ENCODE data around the gene TOMM70. TPM values are rescaled to one million over a fixed set of nuclear protein-coding genes. Genes with fewer than 3 reads are reported as not detected.

TOMM70 gene
- total and polyA plus RNA-seq, 10 of the 15 experiments (the other 5 are each of a cell fraction or from before 2014, with no cell fraction given), result 12.7 to 64.1 (median 41.3) TPM

GRCh38 chr3:100396967-100397366, 3.9 kb downstream of the TOMM70 start:
- 97% methylated on average over 2 of the region's 2 CpGs for WGBS (ENCODE audit: insufficient coverage, insufficient replicate concordance, low lambda C conversion rate, missing lambda C conversion rate)
- Histone ChIP-seq H3K4me3 (0 out of 2 replicates have a peak overlapping the region, but pooled peaks have one; percentile 14), H3K27ac (ENCODE audit: control insufficient read depth, insufficient read depth) (no peak overlapping the region), H4K20me1 (ENCODE audit: control insufficient read depth, insufficient read depth) (no peaks in the 10 kb centered on the region), H3K4me1 (ENCODE audit: control insufficient read depth, insufficient read depth, low read length) (no peaks in the 10 kb centered on the region), H3K4me2 (ENCODE audit: control insufficient read depth, insufficient read depth) (no peak overlapping the region; the same call in 1 of the 2 replicates), H3K9me3 (replicated peaks; ENCODE audit: control insufficient read depth, insufficient read depth, low read length) (peaks cover 2% of the 10 kb centered on the region; the same call in 2 of the 3 replicates), H3K79me2 (ENCODE audit: control insufficient read depth, insufficient read depth, low read length) (peaks cover 91% of the 10 kb centered on the region), H3K27me3 (replicated peaks in 1 of 2; ENCODE audit: control insufficient read depth in 2 of 2, insufficient read depth in 2 of 2, low read length in 1 of 2) (no peaks in the 10 kb centered on the region), H3K36me3 (ENCODE audit: control insufficient read depth in 2 of 2, insufficient read depth in 2 of 2, low read length in 1 of 2) (no peaks in the 10 kb centered on the region; a peak in 1 of 4 replicates), H3K9ac (ENCODE audit: control insufficient read depth, insufficient read depth, low read length) (no peak overlapping the region), H2AFZ (ENCODE audit: control insufficient read depth, low read depth, low read length) (no peak overlapping the region)
- ChIA-PET SMC1A (ENCODE audit: uncharacterized antibody, unreplicated experiment) (interaction anchor here (1.8 kb wide), 1 partner anchor 11 kb away, joined by 7 read pairs; no protein-coding TSS in a partner anchor), RAD21 (ENCODE audit: unreplicated experiment) (no interaction called here), POLR2A (interaction anchor here (0.6 kb wide), 1 partner anchor 96 kb away, joined by 3 read pairs; no protein-coding TSS in a partner anchor), CTCF (no interaction called here)
- no TSS peak for BruUV-seq (replicated peaks)
- DNase-seq (ENCODE audit: low read depth, low spot score) (no peak), FAIRE-seq (no peak), ATAC-seq (no peak)
- in situ Hi-C loops (cut with MboI), result no loop called here
- TF ChIP-seq MYB (IDR thresholded peaks at IDR 0.05; ENCODE audit: borderline replicate concordance, low read depth, low read length), result no peak
- TF ChIP-seq MEF2A (IDR thresholded peaks at IDR 0.05; ENCODE audit: insufficient read depth, low read depth, low read length), result no peak
- no peak for TF ChIP-seq ZBTB11 (CRISPR knock-in tag; IDR thresholded peaks at IDR 0.05)
- TF ChIP-seq E4F1 (IDR thresholded peaks at IDR 0.05; ENCODE audit: borderline replicate concordance, partially characterized antibody), result no peak
- TF ChIP-seq SMAD1 (IDR thresholded peaks at IDR 0.05; ENCODE audit: low read depth, partially characterized antibody), result no peak
- TF ChIP-seq JUND (IDR thresholded peaks at IDR 0.05; ENCODE audit: low read depth, low read length), result no peak
- TF ChIP-seq NFXL1 (IDR thresholded peaks at IDR 0.05; ENCODE audit: borderline replicate concordance), result no peak
- TF ChIP-seq, protein P1, sequence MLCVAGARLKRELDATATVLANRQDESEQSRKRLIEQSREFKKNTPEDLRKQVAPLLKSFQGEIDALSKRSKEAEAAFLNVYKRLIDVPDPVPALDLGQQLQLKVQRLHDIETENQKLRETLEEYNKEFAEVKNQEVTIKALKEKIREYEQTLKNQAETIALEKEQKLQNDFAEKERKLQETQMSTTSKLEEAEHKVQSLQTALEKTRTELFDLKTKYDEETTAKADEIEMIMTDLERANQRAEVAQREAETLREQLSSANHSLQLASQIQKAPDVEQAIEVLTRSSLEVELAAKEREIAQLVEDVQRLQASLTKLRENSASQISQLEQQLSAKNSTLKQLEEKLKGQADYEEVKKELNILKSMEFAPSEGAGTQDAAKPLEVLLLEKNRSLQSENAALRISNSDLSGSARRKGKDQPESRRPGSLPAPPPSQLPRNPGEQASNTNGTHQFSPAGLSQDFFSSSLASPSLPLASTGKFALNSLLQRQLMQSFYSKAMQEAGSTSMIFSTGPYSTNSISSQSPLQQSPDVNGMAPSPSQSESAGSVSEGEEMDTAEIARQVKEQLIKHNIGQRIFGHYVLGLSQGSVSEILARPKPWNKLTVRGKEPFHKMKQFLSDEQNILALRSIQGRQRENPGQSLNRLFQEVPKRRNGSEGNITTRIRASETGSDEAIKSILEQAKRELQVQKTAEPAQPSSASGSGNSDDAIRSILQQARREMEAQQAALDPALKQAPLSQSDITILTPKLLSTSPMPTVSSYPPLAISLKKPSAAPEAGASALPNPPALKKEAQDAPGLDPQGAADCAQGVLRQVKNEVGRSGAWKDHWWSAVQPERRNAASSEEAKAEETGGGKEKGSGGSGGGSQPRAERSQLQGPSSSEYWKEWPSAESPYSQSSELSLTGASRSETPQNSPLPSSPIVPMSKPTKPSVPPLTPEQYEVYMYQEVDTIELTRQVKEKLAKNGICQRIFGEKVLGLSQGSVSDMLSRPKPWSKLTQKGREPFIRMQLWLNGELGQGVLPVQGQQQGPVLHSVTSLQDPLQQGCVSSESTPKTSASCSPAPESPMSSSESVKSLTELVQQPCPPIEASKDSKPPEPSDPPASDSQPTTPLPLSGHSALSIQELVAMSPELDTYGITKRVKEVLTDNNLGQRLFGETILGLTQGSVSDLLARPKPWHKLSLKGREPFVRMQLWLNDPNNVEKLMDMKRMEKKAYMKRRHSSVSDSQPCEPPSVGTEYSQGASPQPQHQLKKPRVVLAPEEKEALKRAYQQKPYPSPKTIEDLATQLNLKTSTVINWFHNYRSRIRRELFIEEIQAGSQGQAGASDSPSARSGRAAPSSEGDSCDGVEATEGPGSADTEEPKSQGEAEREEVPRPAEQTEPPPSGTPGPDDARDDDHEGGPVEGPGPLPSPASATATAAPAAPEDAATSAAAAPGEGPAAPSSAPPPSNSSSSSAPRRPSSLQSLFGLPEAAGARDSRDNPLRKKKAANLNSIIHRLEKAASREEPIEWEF (IDR thresholded peaks at IDR 0.05; ENCODE audit: insufficient replicate concordance, low read depth, low read length), result no peak
- intact Hi-C loops (cut with micrococcal nuclease; ENCODE audit: unreplicated experiment), result no loop called here
